ENCODE results near the gene PKNOX1. TPM values are rescaled to one million over a fixed set of nuclear protein-coding genes. Genes with fewer than 3 reads are reported as not detected.

The PKNOX1 gene
- total RNA-seq, 2 donors from 2014 or later, result 6.5 to 27.7 TPM

- TF ChIP-seq, protein P1, sequence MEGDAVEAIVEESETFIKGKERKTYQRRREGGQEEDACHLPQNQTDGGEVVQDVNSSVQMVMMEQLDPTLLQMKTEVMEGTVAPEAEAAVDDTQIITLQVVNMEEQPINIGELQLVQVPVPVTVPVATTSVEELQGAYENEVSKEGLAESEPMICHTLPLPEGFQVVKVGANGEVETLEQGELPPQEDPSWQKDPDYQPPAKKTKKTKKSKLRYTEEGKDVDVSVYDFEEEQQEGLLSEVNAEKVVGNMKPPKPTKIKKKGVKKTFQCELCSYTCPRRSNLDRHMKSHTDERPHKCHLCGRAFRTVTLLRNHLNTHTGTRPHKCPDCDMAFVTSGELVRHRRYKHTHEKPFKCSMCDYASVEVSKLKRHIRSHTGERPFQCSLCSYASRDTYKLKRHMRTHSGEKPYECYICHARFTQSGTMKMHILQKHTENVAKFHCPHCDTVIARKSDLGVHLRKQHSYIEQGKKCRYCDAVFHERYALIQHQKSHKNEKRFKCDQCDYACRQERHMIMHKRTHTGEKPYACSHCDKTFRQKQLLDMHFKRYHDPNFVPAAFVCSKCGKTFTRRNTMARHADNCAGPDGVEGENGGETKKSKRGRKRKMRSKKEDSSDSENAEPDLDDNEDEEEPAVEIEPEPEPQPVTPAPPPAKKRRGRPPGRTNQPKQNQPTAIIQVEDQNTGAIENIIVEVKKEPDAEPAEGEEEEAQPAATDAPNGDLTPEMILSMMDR (IDR thresholded peaks at IDR 0.05), result no peak
- Histone ChIP-seq H3K4me3 (no peak overlapping the region), H3K27me3 (replicated peaks; ENCODE audit: insufficient read depth) (no peaks in the 10 kb centered on the region), H3K4me1 (ENCODE audit: control insufficient read depth in 1 of 2, low read depth in 2 of 2) (no peaks in the 10 kb centered on the region), H3K9me3 (no peaks in the 10 kb centered on the region), H3K27ac (no peak overlapping the region), H3K36me3 (peaks cover 13% of the 10 kb centered on the region)
- DNase-seq (ENCODE audit: low spot score) (no peak), ATAC-seq (ENCODE audit: insufficient number of reproducible peaks, low FRiP score, low read depth) (no peak)
Observed at GRCh38 chr21:43021191-43021590, 46.8 kb downstream of the PKNOX1 start.

DNA sequence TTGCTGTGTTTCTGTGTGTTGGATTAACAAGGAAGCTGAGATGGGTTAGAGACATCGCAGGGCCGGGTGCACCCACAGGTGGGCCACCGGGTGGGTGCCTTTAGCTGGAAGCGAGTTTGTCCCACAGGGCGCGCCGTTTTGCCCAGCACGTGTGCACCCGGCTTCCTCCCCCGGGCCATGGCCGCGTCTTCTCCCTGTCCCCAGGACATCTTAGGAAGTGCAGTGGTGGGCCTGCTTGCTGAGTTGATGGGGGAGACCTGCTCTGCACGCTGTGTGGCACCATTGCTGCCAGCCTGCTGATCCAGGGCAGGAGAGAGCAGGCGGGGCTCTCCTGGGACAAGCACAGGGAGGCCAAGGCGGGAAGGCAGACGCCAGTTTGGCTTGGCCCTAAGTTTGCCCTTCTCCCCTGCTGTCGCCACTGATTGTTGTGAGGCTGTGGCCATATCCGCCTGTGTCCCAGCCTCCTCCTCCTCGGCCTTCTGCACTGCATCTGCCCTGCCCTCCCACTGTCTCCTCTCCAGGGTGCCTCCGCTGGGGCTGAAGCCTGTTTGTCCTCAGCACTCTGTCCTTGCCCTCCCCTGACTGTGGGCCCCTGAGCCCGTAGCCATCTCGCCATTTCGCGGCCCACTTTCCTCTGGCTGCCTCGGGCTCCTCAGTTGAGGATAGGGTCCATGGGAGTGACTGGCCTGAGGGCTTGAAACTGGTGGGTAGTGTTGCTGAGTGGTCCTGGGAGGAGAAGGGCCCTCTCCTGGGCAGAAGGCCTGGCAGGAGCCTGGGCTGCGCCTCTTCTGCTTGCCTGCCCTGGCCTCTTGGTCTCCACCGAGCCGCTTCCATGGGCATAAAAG is 47.6 kb downstream of the PKNOX1 start:
- TF ChIP-seq, protein P1 (IDR thresholded peaks at IDR 0.05), result no peak
- Histone ChIP-seq H3K27ac (no peak overlapping the region), H3K9me3 (no peaks in the 10 kb centered on the region), H3K4me3 (no peak overlapping the region), H3K4me1 (ENCODE audit: control insufficient read depth in 1 of 2, low read depth in 2 of 2) (no peaks in the 10 kb centered on the region), H3K36me3 (peaks cover 13% of the 10 kb centered on the region), H3K27me3 (replicated peaks; ENCODE audit: insufficient read depth) (no peaks in the 10 kb centered on the region)
- DNase-seq (ENCODE audit: low spot score), result no peak
- ATAC-seq (ENCODE audit: insufficient number of reproducible peaks, low FRiP score, low read depth), result no peak

DNA sequence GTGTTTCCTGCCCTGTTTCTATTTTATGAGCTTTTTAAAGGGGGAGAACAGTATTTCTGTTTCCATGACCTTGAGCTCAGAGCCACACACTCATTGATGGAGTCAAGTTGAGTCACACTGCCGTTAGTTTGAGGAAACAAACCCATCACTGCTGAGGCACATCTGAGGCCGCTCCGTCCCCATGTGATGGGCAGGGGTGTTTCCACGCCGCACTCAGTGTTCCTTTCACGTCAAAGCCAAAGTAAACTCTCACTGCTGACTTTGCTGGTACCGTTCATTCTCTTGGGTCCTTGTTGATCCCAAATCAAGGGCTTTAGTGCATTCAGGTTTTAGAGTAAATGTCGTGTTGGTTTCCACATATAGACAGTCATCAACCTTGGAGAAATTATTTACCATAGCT is 48.8 kb downstream of the PKNOX1 start:
- Histone ChIP-seq H3K4me1 (ENCODE audit: control insufficient read depth in 1 of 2, low read depth in 2 of 2) (no peaks in the 10 kb centered on the region), H3K9me3 (no peaks in the 10 kb centered on the region), H3K27ac (no peak overlapping the region), H3K36me3 (peaks cover 13% of the 10 kb centered on the region), H3K27me3 (replicated peaks; ENCODE audit: insufficient read depth) (no peaks in the 10 kb centered on the region), H3K4me3 (no peak overlapping the region)
- TF ChIP-seq, protein P1 (IDR thresholded peaks at IDR 0.05), result no peak
- ATAC-seq (ENCODE audit: insufficient number of reproducible peaks, low FRiP score, low read depth), result no peak
- DNase-seq (ENCODE audit: low spot score), result no peak

DNA sequence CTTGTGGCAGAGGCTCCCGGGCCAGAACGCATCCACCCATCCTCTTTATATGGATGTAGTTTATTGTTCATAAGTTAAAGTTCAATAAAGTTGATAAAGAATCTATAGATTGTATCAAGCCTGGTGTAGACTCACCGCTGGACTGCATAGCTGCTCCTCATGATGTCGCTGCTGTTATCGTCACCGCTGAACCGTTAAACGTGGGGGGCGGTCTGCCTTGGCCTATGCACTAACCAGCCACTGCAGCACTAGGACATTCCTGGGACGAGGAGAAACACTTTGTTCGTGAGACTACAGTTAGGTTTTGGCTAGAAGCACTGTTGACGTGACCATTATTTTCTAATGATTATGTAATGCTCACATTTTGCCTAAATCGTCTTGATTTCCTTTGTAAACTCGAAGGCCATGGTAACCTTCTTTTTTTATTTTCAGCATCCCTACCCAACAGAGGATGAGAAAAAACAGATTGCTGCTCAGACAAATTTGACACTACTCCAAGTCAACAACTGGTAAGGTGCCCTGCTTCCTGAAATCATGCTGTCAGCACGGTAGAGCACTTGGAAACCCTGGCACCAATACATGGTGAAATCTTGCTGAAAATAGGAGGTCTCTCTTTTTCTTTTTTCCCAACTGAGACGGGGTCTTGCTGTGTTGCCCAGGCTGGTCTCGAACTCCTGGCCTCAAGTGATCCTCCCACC is 50.2 kb downstream of the PKNOX1 start:
- Histone ChIP-seq H3K4me1 (ENCODE audit: control insufficient read depth in 1 of 2, low read depth in 2 of 2) (no peaks in the 10 kb centered on the region), H3K27me3 (replicated peaks; ENCODE audit: insufficient read depth) (no peaks in the 10 kb centered on the region), H3K9me3 (no peaks in the 10 kb centered on the region), H3K27ac (no peak overlapping the region), H3K36me3 (peaks cover 18% of the 10 kb centered on the region), H3K4me3 (no peak overlapping the region)
- TF ChIP-seq, protein P1 (IDR thresholded peaks at IDR 0.05), result no peak
- ATAC-seq (ENCODE audit: insufficient number of reproducible peaks, low FRiP score, low read depth), result no peak
- no peak for DNase-seq (ENCODE audit: low spot score)

DNA sequence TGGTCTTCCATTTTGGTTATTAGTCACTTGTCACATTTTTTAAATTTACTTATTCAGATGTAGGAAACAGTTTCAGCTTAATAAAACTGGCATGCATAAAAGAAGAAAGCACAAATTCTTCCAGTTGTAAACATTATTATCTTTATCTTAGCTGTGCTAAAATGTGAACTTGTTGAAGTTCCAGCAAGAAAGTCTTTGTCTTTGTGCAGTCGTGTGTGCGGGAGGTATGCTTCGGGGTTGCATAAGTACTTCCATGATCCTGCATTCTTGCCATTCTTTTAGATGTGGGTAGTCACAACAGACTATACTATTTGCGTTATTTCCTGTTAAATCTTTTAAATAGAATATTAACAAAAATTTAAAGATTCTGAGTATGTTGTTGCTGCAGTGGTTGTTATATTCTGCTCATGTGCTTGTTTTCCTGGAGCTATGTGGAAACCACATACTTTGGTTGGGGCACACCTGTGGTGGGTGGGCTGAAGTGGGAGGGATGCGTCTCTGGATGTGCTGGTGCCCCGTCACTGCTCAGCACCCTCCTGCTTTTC is 51.3 kb downstream of the PKNOX1 start:
- H3K4me1 ChIP-seq (ENCODE audit: control insufficient read depth in 1 of 2, low read depth in 2 of 2), result no peaks in the 10 kb centered on the region
- H3K36me3 ChIP-seq, result peaks cover 21% of the 10 kb centered on the region
- ATAC-seq (ENCODE audit: insufficient number of reproducible peaks, low FRiP score, low read depth), result no peak
- H3K4me3 ChIP-seq, result no peak overlapping the region
- H3K27ac ChIP-seq, result no peak overlapping the region
- TF ChIP-seq, protein P1 (IDR thresholded peaks at IDR 0.05), result no peak
- no peaks in the 10 kb centered on the region for H3K9me3 ChIP-seq
- DNase-seq (ENCODE audit: low spot score), result no peak
- H3K27me3 ChIP-seq (replicated peaks; ENCODE audit: insufficient read depth), result no peaks in the 10 kb centered on the region
